ELF-1 (cell line): ENCODE data around the gene PALD1.

Experiments used
- DNase-seq: peaks from one replicate; pipeline ENCODE4 v3.0.0-alpha.2; 2016; ENCODE audit warnings: low read depth, low spot score

The PALD1 gene

GRCh38 chr10:70535001-70535400 is 56.4 kb downstream of the PALD1 start:
- DNase-seq: no peak

GRCh38 chr10:70535451-70535850 is 56.9 kb downstream of the PALD1 start:
- DNase-seq: no peak

GRCh38 chr10:70536196-70536861 is 57.8 kb downstream of the PALD1 start:
- DNase-seq: peak; percentile 57

GRCh38 chr10:70537398-70538194 is 59.0 kb downstream of the PALD1 start:
- DNase-seq: peak; percentile 91

DNA sequence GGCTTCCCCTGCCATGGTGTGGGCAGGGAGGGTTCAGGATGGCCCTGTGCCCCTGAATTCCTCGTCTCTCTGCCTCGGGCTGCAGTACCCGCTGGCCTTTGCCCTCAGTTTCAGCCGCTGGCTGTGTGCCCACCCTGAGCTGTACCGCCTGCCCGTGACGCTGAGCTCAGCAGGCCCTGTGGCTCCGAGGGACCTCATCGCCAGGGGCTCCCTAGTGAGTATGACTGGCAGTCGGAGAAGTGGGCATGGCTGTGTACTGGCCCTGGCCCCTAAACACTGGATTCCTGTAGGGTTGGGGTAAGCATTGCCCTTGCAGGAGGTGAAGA is 59.6 kb downstream of the PALD1 start:
- DNase-seq: no peak

DNA sequence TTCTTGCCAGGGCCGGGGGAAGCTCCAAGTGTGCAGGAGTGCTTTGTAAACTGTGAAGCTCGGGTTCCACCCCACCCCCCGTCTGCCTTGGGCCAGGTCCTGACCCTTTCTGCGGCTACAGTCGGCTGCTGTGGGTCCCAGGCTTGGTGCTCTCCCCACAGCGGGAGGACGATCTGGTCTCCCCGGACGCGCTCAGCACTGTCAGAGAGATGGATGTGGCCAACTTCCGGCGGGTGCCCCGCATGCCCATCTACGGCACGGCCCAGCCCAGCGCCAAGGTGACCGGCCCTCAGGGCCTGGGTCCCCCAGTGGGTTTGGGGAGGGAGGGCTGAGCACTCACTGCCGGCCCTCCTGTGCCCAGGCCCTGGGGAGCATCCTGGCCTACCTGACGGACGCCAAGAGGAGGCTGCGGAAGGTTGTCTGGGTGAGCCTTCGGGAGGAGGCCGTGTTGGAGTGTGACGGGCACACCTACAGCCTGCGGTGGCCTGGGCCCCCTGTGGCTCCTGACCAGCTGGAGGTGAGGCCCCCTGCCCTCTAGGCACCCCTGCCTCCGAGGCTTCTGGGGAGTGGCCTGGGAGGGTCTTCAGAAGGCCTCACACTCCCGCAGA is 60.3 kb downstream of the PALD1 start:
- DNase-seq: no peak

GRCh38 chr10:70539471-70539870 is 60.9 kb downstream of the PALD1 start:
- no peak for DNase-seq

- peak; percentile 63 for DNase-seq
These were observed 61.7 kb downstream of the PALD1 start for GRCh38 chr10:70540089-70540788.

GRCh38 chr10:70540789-70541360 is 62.3 kb downstream of the PALD1 start:
- DNase-seq: no peak

- no peak for DNase-seq
These were observed 63.4 kb downstream of the PALD1 start for GRCh38 chr10:70541736-70542564.

DNA sequence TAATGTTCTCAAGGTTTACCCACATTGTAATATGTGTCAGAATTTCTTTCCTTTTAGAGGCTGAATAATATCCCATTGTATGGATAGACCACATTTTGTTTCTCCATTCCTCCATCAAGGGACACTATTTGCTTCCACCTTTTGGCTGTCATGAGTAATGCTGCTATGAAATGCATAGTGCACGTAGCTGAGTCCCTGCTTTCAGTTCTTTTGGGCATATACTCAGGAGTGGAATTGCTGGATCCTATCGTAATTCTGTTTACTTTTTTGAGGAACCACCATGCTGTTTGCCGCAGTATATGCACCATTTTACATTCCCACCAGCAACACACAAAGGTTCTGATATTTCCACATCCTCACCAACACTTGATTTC is 64.0 kb downstream of the PALD1 start:
- DNase-seq: no peak

GRCh38 chr10:70543911-70544310 is 65.3 kb downstream of the PALD1 start:
- no peak for DNase-seq

GRCh38 chr10:70544431-70545340 is 66.1 kb downstream of the PALD1 start:
- no peak for DNase-seq

- no peak for DNase-seq
These were observed 68.0 kb downstream of the PALD1 start for GRCh38 chr10:70546584-70546983.

- no peak for DNase-seq
These were observed 70.9 kb downstream of the PALD1 start for GRCh38 chr10:70549351-70549961.

- peak; percentile 86 for DNase-seq
These were observed 71.4 kb downstream of the PALD1 start for GRCh38 chr10:70549962-70550458.

- no peak for DNase-seq
These were observed 71.9 kb downstream of the PALD1 start for GRCh38 chr10:70550459-70550858.

DNA sequence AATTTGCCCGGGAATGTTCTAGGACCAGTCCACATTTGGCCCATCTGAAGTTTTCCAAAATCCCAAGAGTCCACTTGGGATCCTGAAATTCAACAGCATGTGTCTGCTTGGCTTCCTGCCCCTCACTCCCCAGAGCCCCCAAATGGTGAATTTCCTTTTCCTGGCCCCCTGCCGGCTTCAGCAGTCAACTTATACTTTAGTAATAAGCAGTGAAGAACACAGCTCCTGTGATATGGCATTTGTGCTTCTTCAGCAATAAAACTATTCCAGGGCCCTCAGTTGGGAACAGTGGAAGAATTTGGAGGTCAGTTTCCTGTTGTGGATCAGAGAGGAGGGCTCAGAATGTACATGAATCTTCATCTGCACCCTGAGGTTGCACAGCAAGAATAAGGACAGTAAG is 72.9 kb downstream of the PALD1 start:
- DNase-seq: no peak

DNA sequence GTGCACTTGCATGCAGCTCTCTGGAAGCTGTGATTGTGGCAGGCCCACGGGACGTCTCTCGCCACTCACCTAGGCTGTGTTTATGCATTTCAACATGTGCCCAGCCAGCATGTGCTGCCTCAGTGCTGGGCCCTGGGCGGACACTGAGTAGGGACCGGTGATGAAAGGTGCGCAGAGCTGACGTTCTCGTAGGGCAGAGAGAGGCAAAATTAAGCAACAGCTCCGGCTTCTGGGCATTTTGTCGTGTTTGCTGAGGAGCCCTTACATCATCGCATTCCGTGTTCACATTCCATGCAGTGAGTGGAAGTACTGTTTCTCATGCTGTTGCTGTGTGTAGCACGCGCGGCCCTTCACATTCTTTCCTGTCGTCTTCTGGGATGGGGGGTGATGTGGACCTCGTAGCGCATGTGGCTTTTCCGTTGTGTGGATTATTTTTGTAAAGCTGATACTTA is 73.4 kb downstream of the PALD1 start:
- DNase-seq: no peak
